Prostate gland (tissue), 2 donors: ENCODE results near the gene NCOR1. TPM values are rescaled to one million over a fixed set of nuclear protein-coding genes. Genes with fewer than 3 reads are reported as not detected.
"Not testable (repeated sequence)": the region's sequence is repeated elsewhere in the genome, so short reads cannot be mapped to it uniquely, and the experiment has no call there.

Source experiments
- DNase-seq: peaks from one replicate; pipeline ENCODE4 v3.0.0-alpha.2; 2019; ENCODE audit warnings: low spot score
- H3K27ac ChIP-seq, 2 donors: fragments of 200-600 bp; sonication (generic); 2 replicates each; pipeline ENCODE4 v1.5.1; 2017 to 2019
- H3K27me3 ChIP-seq: fragments of 200-600 bp; sonication (generic); replicated peaks from 2 replicates; pipeline ENCODE4 v1.5.1; 2019; ENCODE audit not compliant: insufficient read depth
- H3K36me3 ChIP-seq, 2 donors: fragments of 200-600 bp; sonication (generic); 1 replicate in 1 of 2; 2 replicates in 1 of 2; pipeline versions ENCODE4 v1.5.1 to v1.8.1; 2017 to 2019
- H3K4me1 ChIP-seq: fragments of 200-600 bp; sonication (generic); replicated peaks from 2 replicates; pipeline ENCODE4 v1.5.1; 2019
- H3K4me3 ChIP-seq, 2 donors: fragments of 200-600 bp; sonication (generic); 2 replicates each; pipeline ENCODE4 v1.5.1; 2017 to 2019
- H3K9me3 ChIP-seq: fragments of 200-600 bp; sonication (generic); 2 replicates; pipeline ENCODE4 v1.5.1; 2017
- CTCF ChIP-seq, 4 experiments: fragments of 200-600 bp in 2 of 4; fragments of 450-650 bp in 2 of 4; sonication (generic) in 2 of 4; IDR thresholded peaks; 1 replicate in 3 of 4; 2 replicates in 1 of 4; pipeline ENCODE4 v1.5.1; 2016 to 2019; ENCODE audit warnings: antibody characterized with exemption in 4 of 4, mild to moderate bottlenecking in 2 of 4, moderate library complexity in 2 of 4
- POLR2A ChIP-seq: fragments of 450-650 bp; IDR thresholded peaks from one replicate; pipeline ENCODE4 v1.6.1; 2016; ENCODE audit warnings: antibody characterized with exemption, mild to moderate bottlenecking
- POLR2AphosphoS5 ChIP-seq: sonication (generic); formaldehyde crosslinking; IDR thresholded peaks from one replicate; pipeline ENCODE4 v1.6.1; 2017; ENCODE audit warnings: antibody characterized with exemption
- WGBS: methylation state at CpG from one replicate; pipeline ENCODE4 v1.1.5; 2018; 5-methylcytosine and 5-hydroxymethylcytosine counted together
- intact Hi-C: fragments of 100-400 bp; cut with DNase I; formaldehyde crosslinking; loops from one replicate; pipeline ENCODE4 v1.14.2; 2022
- total RNA-seq, 2 donors: library from RNA; depleted of rRNA; stranded (reverse); fragments of >200 nt; gene quantifications; one replicate each; pipeline ENCODE4 v1.1.0, GENCODE V29; 2016

NCOR1 gene
- total RNA-seq, 2 donors from 2014 or later = 123 to 209 TPM

- no peaks in the 10 kb centered on the region for H3K4me1 ChIP-seq
- H3K36me3 ChIP-seq = no peaks in the 10 kb centered on the region
- WGBS = 39% methylated on average over 2 of the region's 2 CpGs
- H3K27me3 ChIP-seq = no peaks in the 10 kb centered on the region
- H3K27ac ChIP-seq = no peak overlapping the region
- intact Hi-C loops = no loop called here
- no peak for DNase-seq
- H3K9me3 ChIP-seq = no peaks in the 10 kb centered on the region
- no peak for TF ChIP-seq CTCF (IDR thresholded peaks at IDR 0.05)
- H3K4me3 ChIP-seq = no peak overlapping the region
Observed at GRCh38 chr17:16155536-16155935, 59.8 kb downstream of the NCOR1 start.

GRCh38 chr17:16152326-16152725, 63.0 kb downstream of the NCOR1 start:
- H3K9me3 ChIP-seq, H3K4me3 ChIP-seq, H3K36me3 ChIP-seq, H3K27me3 ChIP-seq, intact Hi-C loops, H3K4me1 ChIP-seq, H3K27ac ChIP-seq, DNase-seq: not testable (repeated sequence)
- WGBS = 82% methylated on average over 6 of the region's 6 CpGs

GRCh38 chr17:16150251-16150856, 65.0 kb downstream of the NCOR1 start:
- no peaks in the 10 kb centered on the region for H3K27me3 ChIP-seq
- intact Hi-C loops = no loop called here
- TF ChIP-seq CTCF (IDR thresholded peaks at IDR 0.05) = no peak
- no peak for TF ChIP-seq POLR2A
- TF ChIP-seq POLR2AphosphoS5 = no peak
- H3K9me3 ChIP-seq = no peaks in the 10 kb centered on the region
- peaks cover 0 to 3% of the 10 kb centered on the region in 2 donors for H3K36me3 ChIP-seq
- 54% methylated on average over 4 of the region's 4 CpGs for WGBS
- H3K4me1 ChIP-seq = no peaks in the 10 kb centered on the region
- no peak overlapping the region for H3K4me3 ChIP-seq
- DNase-seq = no peak
- H3K27ac ChIP-seq = no peak overlapping the region

- Histone ChIP-seq H3K27me3 (no peaks in the 10 kb centered on the region), H3K4me1 (no peaks in the 10 kb centered on the region), H3K4me3 (no peak overlapping the region), H3K27ac (no peak overlapping the region), H3K9me3 (no peaks in the 10 kb centered on the region), H3K36me3 (peaks cover 0 to 9% of the 10 kb centered on the region in 2 donors)
- TF ChIP-seq CTCF (IDR thresholded peaks at IDR 0.05) = no peak
- no peak for TF ChIP-seq POLR2AphosphoS5
- TF ChIP-seq POLR2A = no peak
- no peak for DNase-seq
- intact Hi-C loops = no loop called here
- 83% methylated on average over 2 of the region's 2 CpGs for WGBS
Observed at GRCh38 chr17:16148596-16148995, 66.7 kb downstream of the NCOR1 start.

- not testable (repeated sequence) for H3K27ac ChIP-seq, H3K36me3 ChIP-seq
- WGBS = 92% methylated on average over 35 of the region's 40 CpGs
Observed at GRCh38 chr17:16145319-16145890, 69.9 kb downstream of the NCOR1 start.

GRCh38 chr17:16141685-16142084, 73.6 kb downstream of the NCOR1 start:
- Histone ChIP-seq H3K4me1 (peaks cover 7% of the 10 kb centered on the region), H3K4me3 (no peak overlapping the region), H3K27me3 (no peaks in the 10 kb centered on the region), H3K27ac (peak overlapping the region in 1 of 2 donors; percentile 27), H3K36me3 (peaks cover 0 to 9% of the 10 kb centered on the region in 2 donors), H3K9me3 (no peaks in the 10 kb centered on the region)
- DNase-seq = no peak
- no peak for TF ChIP-seq POLR2A
- peak; percentile 22 for TF ChIP-seq POLR2AphosphoS5
- intact Hi-C loops = no loop called here

More at GRCh38 chr17:16145319-16145890, 69.9 kb downstream of the NCOR1 start:
- H3K27me3 ChIP-seq, H3K9me3 ChIP-seq, H3K4me1 ChIP-seq, intact Hi-C loops, H3K4me3 ChIP-seq, DNase-seq: not testable (repeated sequence)
